MV-4-11 (cell line): ENCODE data around the gene LSAMP.

Source experiments
- DNase-seq: peaks from one replicate; lab custom pipeline; 2025; lab: John Stamatoyannopoulos, UW

Gene LSAMP

DNA sequence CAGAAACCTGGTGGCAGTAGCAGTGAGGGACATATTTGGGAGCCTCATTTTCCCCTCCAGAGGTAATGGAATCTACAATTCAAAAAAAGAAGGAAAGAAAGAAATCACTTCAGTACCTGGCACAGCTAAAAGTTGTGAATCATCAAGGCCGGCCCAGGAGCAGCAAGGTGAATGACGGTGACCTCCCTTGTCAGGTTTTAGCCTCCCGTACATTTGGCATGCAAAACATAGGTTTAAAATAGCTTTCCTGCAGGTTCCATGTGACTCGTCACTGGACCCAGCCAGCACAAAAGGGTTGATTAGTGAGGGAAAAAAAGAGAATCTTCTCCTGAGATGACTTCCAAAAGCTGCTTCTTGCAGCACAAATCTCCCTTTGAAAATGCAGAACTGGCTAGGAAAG is 394.2 kb downstream of the LSAMP start:
- DNase-seq, result no peak

DNA sequence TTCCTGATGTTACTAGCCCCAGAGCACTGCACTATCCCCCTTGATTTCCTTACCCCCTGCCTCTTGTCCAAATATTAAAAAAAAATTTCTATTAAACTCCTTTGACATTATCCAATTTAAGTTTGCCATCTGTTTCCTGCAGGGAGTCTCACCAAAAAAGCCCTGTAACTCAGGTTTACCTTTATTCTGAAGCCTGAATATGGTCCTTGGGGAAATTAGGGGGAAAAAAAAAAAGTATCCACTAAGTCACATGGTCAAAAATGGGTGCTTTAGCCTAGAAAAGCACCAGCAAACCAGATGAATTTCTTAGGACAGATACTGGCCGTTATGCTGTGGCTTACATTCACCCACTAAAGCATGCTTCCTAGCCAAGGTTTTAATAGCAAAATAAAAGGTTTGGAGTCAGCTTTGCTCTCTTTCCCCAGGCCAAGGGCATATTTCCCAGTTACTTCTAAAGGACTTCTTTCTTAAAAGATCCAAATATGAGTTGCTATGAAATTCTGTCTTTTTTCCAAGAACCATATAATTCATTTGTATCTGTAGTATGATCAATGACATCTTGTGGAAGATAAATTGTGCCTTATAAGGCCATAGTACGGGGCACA is 394.9 kb downstream of the LSAMP start:
- DNase-seq, result no peak

DNA sequence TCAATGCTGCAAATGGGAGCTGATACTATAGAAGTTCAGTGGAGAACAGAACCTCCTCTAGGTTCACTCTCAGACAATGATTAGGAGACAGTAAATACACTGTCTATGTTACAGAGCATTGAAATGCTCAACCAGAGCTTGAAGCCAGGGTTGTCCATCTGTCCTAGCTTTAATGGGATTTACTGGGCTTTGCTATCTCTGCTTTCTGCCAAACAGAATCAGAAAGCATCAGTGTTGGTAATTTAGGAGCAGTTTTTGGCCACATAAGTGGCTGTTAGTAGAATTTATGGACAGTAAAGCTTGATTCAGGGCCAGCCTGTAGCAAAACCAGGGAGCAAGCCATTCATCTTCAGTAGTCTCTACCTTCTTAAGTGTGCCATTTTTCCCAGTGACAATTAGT is 396.3 kb downstream of the LSAMP start:
- DNase-seq, result no peak

DNA sequence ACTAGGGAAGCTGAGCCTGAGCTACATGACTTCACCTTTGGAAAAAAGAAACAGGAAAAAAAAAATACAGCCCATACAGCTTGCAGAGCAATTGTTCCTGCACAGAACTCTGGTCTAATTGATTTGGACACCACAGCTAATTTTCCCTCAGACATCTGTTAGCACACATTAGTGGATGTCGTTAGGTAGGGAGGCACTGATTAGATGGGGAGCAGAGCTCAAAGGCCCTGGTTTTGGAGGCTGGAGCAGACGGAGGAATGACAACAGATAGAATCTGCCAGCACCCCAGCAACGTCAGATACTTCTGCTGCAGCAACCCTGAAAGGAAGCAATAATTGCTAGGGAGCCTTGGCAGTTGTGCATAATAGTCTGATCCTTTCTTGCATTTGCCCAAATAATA is 398.9 kb downstream of the LSAMP start:
- no peak for DNase-seq

DNA sequence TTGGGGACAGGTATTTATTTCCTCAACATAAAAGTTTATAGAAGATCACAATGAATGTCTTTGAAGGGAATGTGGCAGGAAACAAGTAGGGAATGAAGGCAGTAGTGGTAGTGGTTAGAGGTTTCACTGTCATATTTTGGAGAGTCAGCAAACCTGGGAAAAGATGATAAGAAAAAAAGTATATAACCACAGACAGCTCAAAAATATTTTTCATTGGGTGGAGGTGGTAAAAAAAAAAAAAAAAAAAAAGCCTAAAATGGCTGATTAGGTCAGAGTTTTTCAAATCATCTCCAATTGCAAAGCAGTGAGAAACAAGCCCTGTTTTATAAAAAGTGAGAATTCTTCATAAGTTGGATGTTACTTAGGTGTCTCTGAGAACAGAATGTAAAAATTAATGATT is 400.0 kb downstream of the LSAMP start:
- DNase-seq, result no peak

DNA sequence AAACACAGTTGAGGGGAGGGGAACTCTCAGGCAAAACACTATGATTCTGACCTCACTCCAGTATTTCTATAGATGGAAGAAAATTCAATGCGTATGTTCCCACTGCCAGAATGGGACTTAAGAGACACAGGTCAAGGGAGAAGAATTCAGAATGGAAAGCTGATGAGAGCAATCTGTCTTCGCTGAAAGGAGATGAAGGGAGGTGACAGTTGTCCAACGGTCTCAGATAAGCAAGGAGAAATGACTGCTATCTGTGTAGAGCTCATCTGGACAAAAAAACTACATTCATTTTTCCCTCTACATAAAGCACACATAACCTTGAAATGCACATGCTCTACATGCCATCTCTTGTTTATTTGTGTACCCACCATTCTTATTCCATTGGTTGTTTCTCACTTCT is 405.1 kb downstream of the LSAMP start:
- no peak for DNase-seq

DNA sequence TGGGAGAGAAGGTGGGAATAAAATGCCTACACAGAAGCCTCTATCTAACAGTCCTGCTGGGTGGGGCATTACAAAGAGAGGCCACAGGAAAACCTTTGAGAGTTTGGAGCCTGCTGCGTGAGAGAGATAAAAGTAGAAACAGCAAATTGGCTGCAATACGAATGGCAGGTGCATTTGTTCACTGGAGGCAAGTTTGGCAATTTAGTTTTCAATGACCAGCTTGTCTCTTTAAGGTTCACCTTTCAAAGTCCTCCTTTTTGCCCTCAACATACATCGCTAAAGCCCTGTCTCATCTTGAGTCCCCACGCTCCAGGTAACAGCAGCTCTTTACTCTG is 405.7 kb downstream of the LSAMP start:
- no peak for DNase-seq

DNA sequence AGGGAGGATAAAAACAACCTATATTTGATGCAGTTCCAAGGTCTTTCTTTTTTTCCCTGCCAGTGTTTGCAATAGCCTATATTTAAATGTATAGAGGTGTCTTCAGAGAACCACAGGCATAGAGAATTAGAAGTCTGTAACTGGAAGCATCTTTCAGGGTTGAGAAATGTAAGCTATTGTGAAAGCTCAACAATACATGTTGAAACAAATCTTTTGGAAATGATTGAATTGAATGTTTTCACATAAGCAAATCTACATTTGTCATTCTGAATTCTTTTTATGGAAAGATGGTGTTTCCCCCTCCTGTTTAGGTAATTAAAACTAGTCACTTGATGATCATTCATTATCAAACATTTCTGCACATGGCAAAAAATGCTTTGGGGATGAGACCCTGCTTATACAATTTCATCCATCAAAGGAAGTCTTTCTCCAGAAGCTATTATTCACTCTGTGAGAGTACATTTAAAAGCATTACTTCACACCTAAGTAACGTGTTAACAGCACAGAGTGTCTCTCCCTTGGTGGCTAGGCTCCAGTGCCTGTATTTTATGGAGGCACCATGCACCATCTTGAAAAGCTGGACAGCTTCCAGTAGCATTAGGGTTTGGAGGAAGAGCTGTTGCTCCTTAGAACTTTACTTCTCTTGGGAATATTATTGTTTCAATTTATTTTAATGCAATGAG is 406.2 kb downstream of the LSAMP start:
- peak; percentile 83 for DNase-seq

DNA sequence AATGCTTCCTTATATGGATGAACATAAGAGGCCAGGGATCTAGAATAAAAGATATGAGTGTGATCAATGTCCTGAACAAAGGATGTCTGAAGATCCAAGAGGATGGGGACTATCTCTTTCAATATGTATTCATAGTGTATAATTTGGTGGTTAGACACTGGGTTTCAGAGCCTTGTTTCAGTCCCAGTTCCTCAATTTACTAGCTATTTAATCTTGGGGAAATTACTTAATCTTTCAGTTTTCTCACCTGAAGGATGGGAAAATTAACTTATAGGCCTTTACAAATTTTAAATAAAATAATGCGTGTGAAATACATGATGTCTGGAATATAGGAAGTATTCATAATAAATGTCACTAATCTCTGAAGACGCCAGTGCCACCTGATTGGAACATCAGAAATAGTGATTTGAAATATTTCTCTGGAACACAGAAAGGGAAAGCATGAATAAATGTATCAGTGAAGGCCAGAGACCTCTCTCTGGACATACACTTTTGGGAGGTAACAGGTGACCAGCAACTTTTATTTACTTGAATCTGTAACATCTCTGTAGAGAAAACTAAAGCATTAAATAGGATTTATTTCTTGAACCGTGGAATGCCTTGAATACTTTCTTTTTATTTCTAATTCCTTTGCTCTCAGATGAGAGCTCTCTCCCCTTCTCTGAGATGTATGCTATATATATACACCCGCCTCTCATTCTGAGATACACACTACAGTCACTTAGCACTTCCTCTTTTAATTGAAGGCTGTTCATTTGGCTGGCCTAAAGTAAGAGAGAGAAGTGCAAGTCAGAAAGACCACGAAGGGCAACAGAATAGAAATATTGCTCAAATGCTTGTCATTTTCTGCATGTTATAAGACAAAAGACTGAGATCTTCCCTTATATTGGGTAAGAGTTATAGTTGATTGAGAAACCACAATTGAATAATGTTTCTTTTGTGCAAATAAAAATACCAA is 407.1 kb downstream of the LSAMP start:
- DNase-seq, result peak; percentile 97

DNA sequence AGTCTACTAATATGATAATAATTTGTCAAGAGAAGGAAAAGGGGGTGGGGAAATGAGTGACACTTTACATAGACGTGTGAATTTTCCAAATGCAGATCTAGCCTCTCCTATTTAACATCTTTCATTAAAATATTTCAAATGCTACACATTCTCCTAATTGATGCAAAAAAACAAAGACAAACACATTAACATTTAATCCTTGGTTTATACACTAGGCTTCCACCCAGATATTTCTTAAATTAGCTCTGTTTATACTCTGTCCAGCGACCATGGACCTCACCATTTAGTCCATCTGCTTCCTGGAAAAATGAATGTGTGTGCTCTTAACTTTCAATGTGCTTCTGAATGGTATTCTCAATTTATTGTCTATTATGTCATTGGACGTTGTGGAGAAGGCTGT is 409.9 kb downstream of the LSAMP start:
- no peak for DNase-seq

DNA sequence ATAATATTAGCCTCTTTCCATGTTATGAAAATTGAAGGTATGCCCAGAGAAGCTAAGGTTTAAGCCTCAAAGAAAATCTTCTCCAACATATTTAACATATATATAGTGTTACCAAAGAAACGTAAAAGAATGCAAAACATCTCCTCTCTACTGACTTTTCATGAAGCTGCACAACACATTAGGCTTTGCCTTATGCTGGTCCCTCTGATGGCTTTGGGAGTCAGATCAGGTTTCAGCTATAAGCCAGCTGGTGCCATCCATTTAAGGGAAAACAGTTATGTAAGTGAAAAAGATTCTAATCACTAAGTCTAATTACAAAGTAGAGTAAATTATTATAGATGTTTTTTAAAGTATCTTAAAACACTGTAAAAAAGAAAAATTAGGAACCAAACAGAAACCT is 410.5 kb downstream of the LSAMP start:
- no peak for DNase-seq

DNA sequence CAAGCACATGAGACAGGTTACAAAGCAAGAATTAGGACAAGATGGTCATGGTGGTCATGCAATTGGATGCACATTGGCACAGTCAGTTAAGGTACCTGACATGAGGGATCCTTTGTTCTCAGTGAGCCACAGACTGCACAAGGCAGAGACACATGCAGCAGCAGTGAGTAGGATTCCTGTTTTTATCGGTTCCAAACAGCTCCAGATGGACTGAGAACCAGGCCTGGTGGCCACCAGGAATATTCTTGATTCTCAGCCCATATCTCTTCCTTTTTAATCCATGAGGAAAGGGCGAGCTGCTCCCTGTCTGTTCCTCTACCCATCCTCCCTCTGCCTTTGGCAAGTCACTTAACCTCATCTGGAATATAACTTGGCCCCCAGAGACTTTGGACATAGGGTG is 411.2 kb downstream of the LSAMP start:
- DNase-seq, result no peak

DNA sequence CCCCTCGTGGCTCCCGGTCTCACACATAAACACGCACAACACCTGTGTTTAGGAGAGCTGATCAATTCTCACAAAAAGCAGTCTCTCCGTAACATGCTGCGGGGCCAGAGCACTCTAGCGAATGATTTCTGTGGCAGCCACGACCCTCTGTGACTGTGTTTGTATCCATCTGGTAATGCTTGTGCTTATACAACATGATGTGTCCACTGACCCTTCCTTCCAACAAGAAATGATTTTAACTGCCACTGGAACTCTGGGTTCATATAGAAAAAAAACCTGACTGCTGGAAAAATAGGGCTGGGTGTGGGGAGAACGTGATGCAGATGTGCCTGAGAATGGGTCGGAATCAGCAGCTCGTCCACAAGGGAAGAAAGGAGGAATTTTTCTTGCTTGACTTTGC is 411.8 kb downstream of the LSAMP start:
- no peak for DNase-seq

DNA sequence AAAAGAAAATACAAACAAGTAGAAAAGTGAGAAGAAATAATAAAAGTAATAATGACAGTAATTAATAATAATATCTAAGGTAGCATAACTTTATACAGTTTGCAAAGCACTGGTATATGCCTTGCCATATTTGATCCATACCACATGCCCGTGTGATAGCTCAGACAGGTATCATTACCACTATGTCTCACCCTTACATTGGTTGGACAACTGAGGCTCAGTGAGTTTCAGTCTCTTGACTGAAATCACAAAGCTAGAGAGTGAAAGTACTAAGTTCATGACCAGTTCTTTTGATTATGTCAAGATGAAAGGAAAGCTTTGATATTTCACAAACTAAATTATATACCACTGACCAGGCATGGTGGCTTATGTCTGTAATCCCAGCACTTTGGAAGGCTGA is 413.1 kb downstream of the LSAMP start:
- no peak for DNase-seq

DNA sequence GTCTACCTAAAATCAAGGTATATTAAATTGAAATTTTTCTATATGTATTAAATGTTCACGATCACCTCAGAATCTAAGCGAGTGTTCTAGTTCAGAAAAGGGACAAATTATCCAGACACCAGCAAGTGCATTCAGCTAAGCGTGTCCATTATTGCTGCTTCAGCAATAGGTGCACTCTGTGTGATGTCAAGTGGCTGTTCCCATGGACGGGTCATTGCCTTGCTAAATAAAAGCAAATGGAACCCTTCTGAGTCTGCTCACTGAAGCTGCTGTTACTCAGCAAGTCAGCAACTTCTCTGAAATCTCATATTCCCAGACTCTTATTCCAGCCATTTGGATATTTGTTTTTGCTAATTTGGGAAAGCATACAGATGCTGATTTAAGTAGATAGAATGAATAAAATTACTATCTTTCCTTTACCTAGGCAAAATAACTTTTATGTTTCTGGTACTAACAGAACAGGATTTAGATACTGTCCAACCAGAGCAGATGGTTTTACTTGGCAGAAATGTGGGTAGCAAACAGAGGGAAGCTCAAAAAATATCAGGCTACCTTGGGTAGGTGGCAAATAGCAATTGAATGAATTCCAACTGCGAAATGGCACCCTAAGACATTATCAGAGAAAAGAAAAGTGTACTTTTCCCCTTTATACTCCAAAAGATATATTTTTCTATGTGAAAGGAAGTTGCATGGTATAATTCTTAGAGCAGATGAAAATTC is 415.0 kb downstream of the LSAMP start:
- no peak for DNase-seq

DNA sequence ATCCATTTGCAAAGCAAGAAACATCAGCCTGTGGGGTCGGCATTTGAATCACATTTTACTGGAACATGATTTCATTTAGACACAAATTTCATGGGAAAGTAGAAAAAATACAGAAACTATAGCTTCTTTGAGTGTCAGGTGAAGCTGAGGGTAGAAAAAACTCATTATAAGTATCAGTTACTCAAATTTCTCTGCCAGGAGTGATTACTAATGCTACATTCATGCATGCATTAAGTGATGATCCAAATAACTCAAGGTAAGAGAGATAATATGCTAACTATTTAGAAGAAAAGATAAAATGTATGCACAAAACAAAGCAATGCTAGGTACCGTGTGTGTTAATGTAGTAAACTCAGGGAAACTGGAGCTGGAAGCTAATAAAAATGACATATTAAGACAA is 416.0 kb downstream of the LSAMP start:
- no peak for DNase-seq

DNA sequence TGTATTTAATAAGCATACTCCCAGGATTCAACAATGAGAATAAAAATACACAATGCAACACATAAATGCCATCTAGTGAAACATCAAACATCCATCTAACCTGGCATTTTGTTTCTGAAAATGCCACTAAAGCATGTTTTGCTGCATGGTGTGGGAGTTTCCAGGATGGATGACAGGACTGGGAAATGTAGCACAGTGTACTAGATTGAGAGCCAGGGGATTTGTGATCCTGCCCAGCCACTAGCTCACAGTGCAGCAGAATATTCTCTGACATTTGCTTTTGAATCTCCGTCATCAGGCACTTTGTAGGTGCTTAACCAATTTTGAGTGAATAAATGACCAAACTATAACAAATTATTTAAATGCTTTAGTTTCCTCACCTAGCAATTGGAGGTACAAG is 417.1 kb downstream of the LSAMP start:
- DNase-seq, result no peak

DNA sequence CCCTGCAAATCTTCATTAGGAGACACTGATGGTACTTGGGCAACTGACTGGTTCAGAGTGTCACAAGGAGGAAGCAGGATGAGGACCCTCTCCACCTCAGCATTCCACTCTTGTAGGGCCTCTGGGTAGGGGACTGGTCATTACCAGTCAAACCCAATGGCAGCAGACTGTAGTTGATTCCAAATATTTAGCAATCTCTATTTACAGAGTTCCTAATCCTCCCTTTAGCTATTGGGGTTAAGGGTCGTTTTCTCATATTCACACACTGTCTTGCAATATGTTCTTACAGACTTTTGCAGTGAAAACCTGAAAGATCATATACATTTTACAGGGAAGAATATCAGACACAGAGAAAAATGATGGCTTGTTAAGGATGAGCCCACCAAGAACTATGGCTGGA is 424.3 kb downstream of the LSAMP start:
- no peak for DNase-seq

DNA sequence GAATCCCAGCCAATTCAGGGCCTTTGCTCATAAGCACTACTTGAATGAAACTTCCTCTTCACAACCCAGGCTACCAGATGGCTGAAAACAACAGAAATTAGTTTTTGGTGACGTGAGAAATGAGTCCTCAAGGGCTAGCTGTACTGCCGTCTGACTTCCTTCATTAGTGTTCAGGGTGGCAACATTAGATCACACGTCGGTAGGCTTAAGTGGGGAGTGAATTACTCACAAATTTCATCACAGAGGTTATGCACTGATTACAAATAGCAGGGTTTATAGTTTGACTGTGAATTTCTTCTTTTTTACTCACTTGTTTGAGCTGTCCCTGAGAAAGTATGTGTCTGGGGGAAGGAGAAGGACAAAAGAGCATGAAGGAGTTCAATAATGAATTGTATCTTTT is 424.8 kb downstream of the LSAMP start:
- peak; percentile 93 for DNase-seq

DNA sequence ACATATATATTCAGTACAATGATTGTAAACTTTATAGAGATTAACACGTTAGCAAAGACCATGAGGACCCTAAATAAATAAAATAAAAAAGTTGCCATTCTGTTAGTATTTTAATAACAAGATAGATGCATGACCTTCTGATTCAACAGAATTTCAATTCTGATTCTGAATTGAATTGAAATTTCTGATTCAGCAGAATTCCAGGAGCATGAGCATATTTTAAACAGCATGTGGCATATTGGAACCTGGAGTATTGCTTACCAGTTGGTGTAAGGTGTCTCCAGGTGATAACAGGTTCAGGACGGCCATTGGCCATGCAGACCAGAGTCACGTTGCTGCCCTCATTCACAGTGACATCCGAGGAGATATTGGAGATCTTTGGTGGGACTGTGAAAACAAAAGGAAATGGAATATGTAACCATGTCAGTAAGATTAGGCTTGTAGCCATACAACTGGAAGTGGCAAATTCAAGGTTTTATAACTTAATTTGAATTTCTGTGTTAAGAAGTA is 426.0 kb downstream of the LSAMP start:
- no peak for DNase-seq

DNA sequence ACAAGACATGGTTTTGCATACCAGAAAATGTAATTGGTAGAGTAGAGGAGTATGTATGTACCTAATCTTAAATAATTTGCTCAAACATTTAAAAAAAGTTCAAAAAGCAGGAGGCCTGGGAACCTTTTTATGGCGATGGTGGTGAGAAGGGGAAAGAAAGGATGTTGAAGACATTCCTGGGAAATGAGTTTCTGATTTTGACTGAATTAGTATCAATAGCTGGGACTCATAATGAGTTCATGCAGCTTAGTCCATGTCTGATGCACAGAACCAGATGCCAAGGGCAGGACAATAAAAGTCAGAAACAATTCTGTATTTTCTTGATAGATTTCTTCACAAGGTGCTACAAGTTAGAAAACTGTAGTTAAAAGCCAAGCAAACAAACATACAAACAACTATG is 426.6 kb downstream of the LSAMP start:
- no peak for DNase-seq

DNA sequence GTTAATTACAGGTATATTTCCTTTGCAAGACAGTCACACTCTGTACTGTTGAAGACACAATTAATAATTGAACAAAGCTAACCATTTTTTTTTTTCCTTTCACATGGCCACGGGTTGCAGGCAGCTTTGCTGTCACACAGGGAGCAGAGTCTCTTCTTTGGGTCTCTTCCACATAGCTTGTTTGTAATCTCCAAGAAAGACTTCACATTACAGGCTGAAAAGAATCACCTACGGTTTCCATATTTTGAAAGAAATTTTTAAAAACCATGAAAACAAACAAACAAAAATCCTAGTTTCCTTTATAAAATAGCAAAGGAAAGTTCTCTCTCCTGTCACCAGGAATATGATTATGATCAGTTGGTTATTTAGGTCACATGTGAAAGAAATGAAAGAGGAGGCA is 429.4 kb downstream of the LSAMP start:
- no peak for DNase-seq
